Ovary (tissue), 9 donors: ENCODE results near the gene SOX5. TPM values are rescaled to one million over a fixed set of nuclear protein-coding genes. Genes with fewer than 3 reads are reported as not detected.

Source experiments
- DNase-seq, 5 donors: peaks; one replicate each; pipeline ENCODE4 v3.0.0-alpha.2; 2019 to 2020
- H3K27ac ChIP-seq, 2 donors: fragments of 200-600 bp; one replicate each; pipeline versions ENCODE4 v1.5.1 to v1.8.0; 2019 to 2022
- H3K27me3 ChIP-seq: fragments of 200-600 bp; one replicate; pipeline ENCODE4 v1.8.0; 2022
- H3K36me3 ChIP-seq: fragments of 200-600 bp; sonication (generic); one replicate; pipeline ENCODE4 v1.5.1; 2019
- H3K4me1 ChIP-seq: one replicate; pipeline ENCODE4 v1.8.1; 2013; ENCODE audit warnings: mild to moderate bottlenecking, moderate library complexity; ENCODE audit not compliant: insufficient read depth
- H3K4me3 ChIP-seq: fragments of 200-600 bp; sonication (generic); one replicate; pipeline ENCODE4 v1.5.1; 2017
- H3K9me3 ChIP-seq, 2 donors: fragments of 200-600 bp in 1 of 2; sonication (generic) in 1 of 2; one replicate each; pipeline versions ENCODE4 v1.5.1 to v1.8.1; 2013 to 2019; ENCODE audit warnings: mild to moderate bottlenecking in 1 of 2, moderate library complexity in 1 of 2
- CTCF ChIP-seq, 3 donors: fragments of 450-650 bp in 2 of 3; fragments of 200-600 bp in 1 of 3; IDR thresholded peaks; one replicate each; pipeline versions ENCODE4 v1.5.1 to v1.8.0; 2016 to 2022; ENCODE audit warnings: antibody characterized with exemption in 3 of 3, mild to moderate bottlenecking in 1 of 3
- EP300 ChIP-seq: sonication (generic); formaldehyde crosslinking; IDR thresholded peaks from one replicate; pipeline ENCODE4 v1.6.1; 2017; ENCODE audit warnings: antibody characterized with exemption
- POLR2A ChIP-seq: fragments of 450-650 bp; IDR thresholded peaks from one replicate; pipeline ENCODE4 v1.6.1; 2017; ENCODE audit warnings: antibody characterized with exemption, mild to moderate bottlenecking, moderate library complexity
- WGBS, 3 donors: extraction: QIAGEN DNeasy Blood & Tissue Kit in 1 of 3; methylation state at CpG; one replicate each; pipeline versions ENCODE4 v1.1.5 to v1.1.7; 2013 to 2017; 5-methylcytosine and 5-hydroxymethylcytosine counted together
- intact Hi-C, 4 donors: fragments of 100-400 bp; cut with DNase I; formaldehyde crosslinking; loops; one replicate each; pipeline versions ENCODE4 v1.11.0 to v1.15.1; 2022 to 2023
- polyA plus RNA-seq, 2 donors: library from polyadenylated mRNA; stranded (reverse); fragments of 200-250 nt in 1 of 2; fragments of 350-450 nt in 1 of 2; fragmentation: Illumina TruSeq in 1 of 2; extraction: RNeasy Lipid Tissue Mini Kit (QIAGEN cat#74804) in 1 of 2; gene quantifications; one replicate each; pipeline ENCODE4 v1.2.3, GENCODE V29; 2013 to 2014
- total RNA-seq, 7 donors: library from RNA; depleted of rRNA in 2 of 7; stranded (reverse); fragments of >200 nt in 2 of 7; fragmentation: NEBNext Ultra II Directional in 3 of 7; extraction: Animal tissue kit (Norgen Biotek cat#: 25700) in 3 of 7; gene quantifications; one replicate each; pipeline versions ENCODE4 v1.1.0 to v1.2.4, GENCODE V29; 2016 to 2023
- donor health status: DM: no; HTN: no; CAD: no; lungs with moderate emphysema.
- donor health status: DM: no; HTN: no; CAD: no.
- donor health status: Bipolar disorder and iron deficiency.
- donor health status: DM: yes; HTN: yes; CAD: no.
- donor health status: DM: no; HTN: no; CAD: no.
- donor health status: DM: yes; HTN: yes; CAD: no.

The SOX5 gene
- total and polyA plus RNA-seq, 9 donors: 5.7 to 33.7 (median 21.4) TPM

- H3K27ac ChIP-seq: no peak overlapping the region
- H3K4me1 ChIP-seq: no peaks in the 10 kb centered on the region
- WGBS, 3 donors: 91 to 97% (median 96%) methylated on average over 2 of the region's 2 CpGs
- no peak for DNase-seq
- intact Hi-C loops: no loop called here
- H3K9me3 ChIP-seq: no peaks in the 10 kb centered on the region
- no peaks in the 10 kb centered on the region for H3K36me3 ChIP-seq
- TF ChIP-seq EP300: no peak
- TF ChIP-seq CTCF (IDR thresholded peaks at IDR 0.05): no peak
- no peak for TF ChIP-seq POLR2A
- no peaks in the 10 kb centered on the region for H3K27me3 ChIP-seq
- H3K4me3 ChIP-seq: no peak overlapping the region
Measured at GRCh38 chr12:23585156-23585781, 364.2 kb downstream of the SOX5 start.

DNA sequence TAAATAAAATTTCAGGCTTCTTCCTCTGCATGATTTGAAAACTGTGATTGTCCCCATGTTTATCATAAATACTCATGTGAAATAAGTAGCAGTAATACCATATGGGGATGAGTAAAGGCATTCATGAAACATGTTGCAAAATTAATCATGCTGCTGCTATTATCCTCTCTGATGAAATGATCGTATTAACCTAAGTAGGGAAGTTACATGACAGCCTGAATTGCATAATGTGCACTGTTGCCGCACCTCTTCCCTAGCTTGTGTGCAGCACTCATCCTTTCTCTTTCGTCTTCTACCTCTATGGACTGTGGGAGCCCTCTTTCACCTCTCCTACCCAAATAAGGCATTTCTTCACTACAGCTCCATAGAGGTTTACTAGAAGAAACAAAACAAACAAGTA, 367.6 kb downstream of the SOX5 start:
- Histone ChIP-seq H3K4me1 (no peaks in the 10 kb centered on the region), H3K4me3 (no peak overlapping the region), H3K27ac (no peak overlapping the region), H3K9me3 (no peaks in the 10 kb centered on the region), H3K27me3 (no peaks in the 10 kb centered on the region), H3K36me3 (no peaks in the 10 kb centered on the region)
- DNase-seq: no peak
- intact Hi-C loops: no loop called here
- 91 to 96% (median 95%) methylated on average over 3 of the region's 3 CpGs for WGBS, 3 donors
- TF ChIP-seq POLR2A: no peak
- no peak for TF ChIP-seq CTCF (IDR thresholded peaks at IDR 0.05)
- TF ChIP-seq EP300: no peak

GRCh38 chr12:23579257-23579656, 370.2 kb downstream of the SOX5 start:
- Histone ChIP-seq H3K27me3 (no peaks in the 10 kb centered on the region), H3K4me3 (no peak overlapping the region), H3K9me3 (no peaks in the 10 kb centered on the region), H3K27ac (no peak overlapping the region), H3K4me1 (no peaks in the 10 kb centered on the region), H3K36me3 (no peaks in the 10 kb centered on the region)
- DNase-seq: no peak
- TF ChIP-seq CTCF (IDR thresholded peaks at IDR 0.05) (no peak), EP300 (no peak), POLR2A (no peak)
- WGBS, 3 donors: 94 to 97% (median 96%) methylated on average over 1 of the region's 1 CpG
- intact Hi-C loops: no loop called here

- Histone ChIP-seq H3K36me3 (no peaks in the 10 kb centered on the region), H3K27ac (no peak overlapping the region), H3K9me3 (no peaks in the 10 kb centered on the region), H3K4me1 (no peaks in the 10 kb centered on the region), H3K4me3 (no peak overlapping the region), H3K27me3 (no peaks in the 10 kb centered on the region)
- TF ChIP-seq CTCF (IDR thresholded peaks at IDR 0.05): no peak
- TF ChIP-seq POLR2A: no peak
- no peak for TF ChIP-seq EP300
- no peak for DNase-seq
- intact Hi-C loops: no loop called here
- WGBS, 3 donors: 87 to 90% (median 88%) methylated on average over 2 of the region's 2 CpGs
Measured at GRCh38 chr12:23576372-23576771, 373.1 kb downstream of the SOX5 start.
